WTC11 (cell line): ENCODE results near the gene CARMIL1.

Experiments used
- ATF3 ChIP-seq: sonication (generic); formaldehyde crosslinking; conservative IDR thresholded peaks from 2 replicates; pipeline ENCODE4 v1.8.1; 2022; ENCODE audit warnings: mild to moderate bottlenecking, missing genetic modification reagents
- ELF4 ChIP-seq: sonication (generic); formaldehyde crosslinking; IDR thresholded peaks from 2 replicates; pipeline ENCODE4 v1.8.1; 2022; ENCODE audit warnings: low read depth, mild to moderate bottlenecking, moderate library complexity, missing genetic modification reagents
- RORB ChIP-seq: fragments of 250-450 bp; sonication (Bioruptor Pico); IDR thresholded peaks from 2 replicates; pipeline ENCODE4 v1.9.0; 2021; ENCODE audit warnings: mild to moderate bottlenecking
- USF2 ChIP-seq: sonication (generic); formaldehyde crosslinking; IDR thresholded peaks from 2 replicates; pipeline ENCODE4 v1.8.1; 2023; ENCODE audit warnings: mild to moderate bottlenecking, missing genetic modification reagents, moderate library complexity
- ZNF138 ChIP-seq: sonication (generic); formaldehyde crosslinking; conservative IDR thresholded peaks from 2 replicates; pipeline ENCODE4 v1.8.1; 2022; ENCODE audit warnings: mild to moderate bottlenecking, moderate library complexity, missing genetic modification reagents
- TF ChIP-seq, protein P1 (sequence below): fragments of 200-600 bp; IDR thresholded peaks from 2 replicates; pipeline ENCODE4 v1.8.0; 2022; ENCODE audit warnings: antibody characterized with exemption
- TF ChIP-seq, protein P2 (sequence below): sonication (generic); formaldehyde crosslinking; IDR thresholded peaks from 2 replicates; pipeline ENCODE4 v1.8.0; 2022; ENCODE audit warnings: missing genetic modification reagents

DNA sequence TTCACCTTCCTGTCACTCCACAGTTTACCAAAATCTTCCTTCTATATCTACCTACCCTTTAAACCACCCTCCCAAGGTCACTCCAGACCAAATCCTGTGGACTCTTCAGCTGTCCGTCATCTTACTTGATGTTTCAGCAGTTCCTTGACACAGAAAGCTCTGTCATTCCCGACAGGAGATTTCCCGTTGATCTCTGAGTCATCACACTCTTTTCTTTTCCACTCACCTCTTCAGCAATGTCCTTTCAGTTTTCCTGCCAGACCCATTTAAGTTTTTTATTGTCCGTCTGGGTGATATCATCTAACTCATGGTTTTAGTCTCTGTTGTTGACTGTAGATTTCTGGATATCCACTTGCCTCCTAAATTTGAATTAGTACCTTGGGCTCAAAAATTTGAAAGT is 302.9 kb downstream of the CARMIL1 start:
- TF ChIP-seq, protein P1, sequence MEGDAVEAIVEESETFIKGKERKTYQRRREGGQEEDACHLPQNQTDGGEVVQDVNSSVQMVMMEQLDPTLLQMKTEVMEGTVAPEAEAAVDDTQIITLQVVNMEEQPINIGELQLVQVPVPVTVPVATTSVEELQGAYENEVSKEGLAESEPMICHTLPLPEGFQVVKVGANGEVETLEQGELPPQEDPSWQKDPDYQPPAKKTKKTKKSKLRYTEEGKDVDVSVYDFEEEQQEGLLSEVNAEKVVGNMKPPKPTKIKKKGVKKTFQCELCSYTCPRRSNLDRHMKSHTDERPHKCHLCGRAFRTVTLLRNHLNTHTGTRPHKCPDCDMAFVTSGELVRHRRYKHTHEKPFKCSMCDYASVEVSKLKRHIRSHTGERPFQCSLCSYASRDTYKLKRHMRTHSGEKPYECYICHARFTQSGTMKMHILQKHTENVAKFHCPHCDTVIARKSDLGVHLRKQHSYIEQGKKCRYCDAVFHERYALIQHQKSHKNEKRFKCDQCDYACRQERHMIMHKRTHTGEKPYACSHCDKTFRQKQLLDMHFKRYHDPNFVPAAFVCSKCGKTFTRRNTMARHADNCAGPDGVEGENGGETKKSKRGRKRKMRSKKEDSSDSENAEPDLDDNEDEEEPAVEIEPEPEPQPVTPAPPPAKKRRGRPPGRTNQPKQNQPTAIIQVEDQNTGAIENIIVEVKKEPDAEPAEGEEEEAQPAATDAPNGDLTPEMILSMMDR = no peak
- no peak for TF ChIP-seq USF2 (CRISPR knock-in tag)
- TF ChIP-seq, protein P2, sequence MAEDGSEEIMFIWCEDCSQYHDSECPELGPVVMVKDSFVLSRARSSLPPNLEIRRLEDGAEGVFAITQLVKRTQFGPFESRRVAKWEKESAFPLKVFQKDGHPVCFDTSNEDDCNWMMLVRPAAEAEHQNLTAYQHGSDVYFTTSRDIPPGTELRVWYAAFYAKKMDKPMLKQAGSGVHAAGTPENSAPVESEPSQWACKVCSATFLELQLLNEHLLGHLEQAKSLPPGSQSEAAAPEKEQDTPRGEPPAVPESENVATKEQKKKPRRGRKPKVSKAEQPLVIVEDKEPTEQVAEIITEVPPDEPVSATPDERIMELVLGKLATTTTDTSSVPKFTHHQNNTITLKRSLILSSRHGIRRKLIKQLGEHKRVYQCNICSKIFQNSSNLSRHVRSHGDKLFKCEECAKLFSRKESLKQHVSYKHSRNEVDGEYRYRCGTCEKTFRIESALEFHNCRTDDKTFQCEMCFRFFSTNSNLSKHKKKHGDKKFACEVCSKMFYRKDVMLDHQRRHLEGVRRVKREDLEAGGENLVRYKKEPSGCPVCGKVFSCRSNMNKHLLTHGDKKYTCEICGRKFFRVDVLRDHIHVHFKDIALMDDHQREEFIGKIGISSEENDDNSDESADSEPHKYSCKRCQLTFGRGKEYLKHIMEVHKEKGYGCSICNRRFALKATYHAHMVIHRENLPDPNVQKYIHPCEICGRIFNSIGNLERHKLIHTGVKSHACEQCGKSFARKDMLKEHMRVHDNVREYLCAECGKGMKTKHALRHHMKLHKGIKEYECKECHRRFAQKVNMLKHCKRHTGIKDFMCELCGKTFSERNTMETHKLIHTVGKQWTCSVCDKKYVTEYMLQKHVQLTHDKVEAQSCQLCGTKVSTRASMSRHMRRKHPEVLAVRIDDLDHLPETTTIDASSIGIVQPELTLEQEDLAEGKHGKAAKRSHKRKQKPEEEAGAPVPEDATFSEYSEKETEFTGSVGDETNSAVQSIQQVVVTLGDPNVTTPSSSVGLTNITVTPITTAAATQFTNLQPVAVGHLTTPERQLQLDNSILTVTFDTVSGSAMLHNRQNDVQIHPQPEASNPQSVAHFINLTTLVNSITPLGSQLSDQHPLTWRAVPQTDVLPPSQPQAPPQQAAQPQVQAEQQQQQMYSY = no peak
- TF ChIP-seq ELF4 (CRISPR knock-in tag) = no peak
- no peak for TF ChIP-seq ZNF138 (CRISPR knock-in tag)
- TF ChIP-seq ATF3 (CRISPR knock-in tag) = no peak
- no peak for TF ChIP-seq RORB (CRISPR knock-in tag)
